Prostate gland (tissue), 2 donors: ENCODE measurements around the gene PER1. TPM values are rescaled to one million over a fixed set of nuclear protein-coding genes. Genes with fewer than 3 reads are reported as not detected.
A peak's percentile ranks its signal among the peaks of the same experiment; 100 is the strongest.

ENCODE experiments used
- DNase-seq: peaks from one replicate; pipeline ENCODE4 v3.0.0-alpha.2; 2019; ENCODE audit warnings: low spot score
- H3K27ac ChIP-seq, 2 donors: fragments of 200-600 bp; sonication (generic); 2 replicates each; pipeline ENCODE4 v1.5.1; 2017 to 2019
- H3K27me3 ChIP-seq: fragments of 200-600 bp; sonication (generic); replicated peaks from 2 replicates; pipeline ENCODE4 v1.5.1; 2019; ENCODE audit not compliant: insufficient read depth
- H3K36me3 ChIP-seq, 2 donors: fragments of 200-600 bp; sonication (generic); 1 replicate in 1 of 2; 2 replicates in 1 of 2; pipeline versions ENCODE4 v1.5.1 to v1.8.1; 2017 to 2019
- H3K4me1 ChIP-seq: fragments of 200-600 bp; sonication (generic); replicated peaks from 2 replicates; pipeline ENCODE4 v1.5.1; 2019
- H3K4me3 ChIP-seq, 2 donors: fragments of 200-600 bp; sonication (generic); 2 replicates each; pipeline ENCODE4 v1.5.1; 2017 to 2019
- H3K9me3 ChIP-seq: fragments of 200-600 bp; sonication (generic); 2 replicates; pipeline ENCODE4 v1.5.1; 2017
- POLR2A ChIP-seq: fragments of 450-650 bp; IDR thresholded peaks from one replicate; pipeline ENCODE4 v1.6.1; 2016; ENCODE audit warnings: antibody characterized with exemption, mild to moderate bottlenecking
- POLR2AphosphoS5 ChIP-seq: sonication (generic); formaldehyde crosslinking; IDR thresholded peaks from one replicate; pipeline ENCODE4 v1.6.1; 2017; ENCODE audit warnings: antibody characterized with exemption
- WGBS: methylation state at CpG from one replicate; pipeline ENCODE4 v1.1.5; 2018; 5-methylcytosine and 5-hydroxymethylcytosine counted together
- intact Hi-C: fragments of 100-400 bp; cut with DNase I; formaldehyde crosslinking; loops from one replicate; pipeline ENCODE4 v1.14.2; 2022
- total RNA-seq, 2 donors: library from RNA; depleted of rRNA; stranded (reverse); fragments of >200 nt; gene quantifications; one replicate each; pipeline ENCODE4 v1.1.0, GENCODE V29; 2016
- TF ChIP-seq, protein P1 (sequence below), 4 experiments: fragments of 200-600 bp in 2 of 4; fragments of 450-650 bp in 2 of 4; sonication (generic) in 2 of 4; IDR thresholded peaks; 1 replicate in 3 of 4; 2 replicates in 1 of 4; pipeline ENCODE4 v1.5.1; 2016 to 2019; ENCODE audit warnings: antibody characterized with exemption in 4 of 4, mild to moderate bottlenecking in 2 of 4, moderate library complexity in 2 of 4

The PER1 gene
- total RNA-seq, 2 donors from 2014 or later, result 119 to 142 TPM

DNA sequence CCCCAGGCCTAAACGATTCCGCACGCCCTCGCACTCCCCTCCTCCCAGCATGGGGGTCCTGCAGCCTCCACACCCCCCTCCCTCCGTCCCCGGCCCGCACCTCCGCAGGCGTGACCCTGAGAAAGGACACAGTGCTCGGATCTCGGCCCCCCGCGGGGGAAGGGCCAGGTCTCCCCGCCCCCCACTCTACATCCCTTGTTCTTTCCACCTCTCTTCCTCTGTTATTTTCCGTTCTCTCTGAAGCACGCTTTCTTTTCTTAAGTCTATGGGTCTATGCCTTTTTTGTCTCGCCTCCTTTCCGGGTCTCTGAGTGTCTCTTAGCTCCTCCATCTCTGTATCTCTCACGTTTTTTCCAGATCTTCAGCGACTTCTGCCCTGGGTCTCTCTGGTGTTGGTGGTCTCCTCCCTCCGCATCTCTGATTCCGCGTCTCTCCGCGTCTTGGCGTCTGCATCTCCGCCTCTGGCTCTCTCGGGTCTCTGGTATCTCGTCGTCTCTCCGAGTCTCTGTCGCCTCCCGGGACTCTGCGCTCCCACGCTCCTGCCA, 26.2 kb downstream of the PER1 start:
- peak; percentile 17 for DNase-seq
- H3K9me3 ChIP-seq, result no peaks in the 10 kb centered on the region
- H3K36me3 ChIP-seq, result no peaks in the 10 kb centered on the region
- peaks cover 4% of the 10 kb centered on the region for H3K4me1 ChIP-seq
- H3K4me3 ChIP-seq, result peak overlapping the region; percentile 51 to 65
- WGBS, result 1% methylated on average over 35 of the region's 35 CpGs
- intact Hi-C loops, result no loop called here
- H3K27ac ChIP-seq, result peak overlapping the region; percentile 84 to 87
- no peak for TF ChIP-seq POLR2A
- TF ChIP-seq, protein P1, sequence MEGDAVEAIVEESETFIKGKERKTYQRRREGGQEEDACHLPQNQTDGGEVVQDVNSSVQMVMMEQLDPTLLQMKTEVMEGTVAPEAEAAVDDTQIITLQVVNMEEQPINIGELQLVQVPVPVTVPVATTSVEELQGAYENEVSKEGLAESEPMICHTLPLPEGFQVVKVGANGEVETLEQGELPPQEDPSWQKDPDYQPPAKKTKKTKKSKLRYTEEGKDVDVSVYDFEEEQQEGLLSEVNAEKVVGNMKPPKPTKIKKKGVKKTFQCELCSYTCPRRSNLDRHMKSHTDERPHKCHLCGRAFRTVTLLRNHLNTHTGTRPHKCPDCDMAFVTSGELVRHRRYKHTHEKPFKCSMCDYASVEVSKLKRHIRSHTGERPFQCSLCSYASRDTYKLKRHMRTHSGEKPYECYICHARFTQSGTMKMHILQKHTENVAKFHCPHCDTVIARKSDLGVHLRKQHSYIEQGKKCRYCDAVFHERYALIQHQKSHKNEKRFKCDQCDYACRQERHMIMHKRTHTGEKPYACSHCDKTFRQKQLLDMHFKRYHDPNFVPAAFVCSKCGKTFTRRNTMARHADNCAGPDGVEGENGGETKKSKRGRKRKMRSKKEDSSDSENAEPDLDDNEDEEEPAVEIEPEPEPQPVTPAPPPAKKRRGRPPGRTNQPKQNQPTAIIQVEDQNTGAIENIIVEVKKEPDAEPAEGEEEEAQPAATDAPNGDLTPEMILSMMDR (IDR thresholded peaks at IDR 0.05), result no peak
- no peak for TF ChIP-seq POLR2AphosphoS5
- no peaks in the 10 kb centered on the region for H3K27me3 ChIP-seq

DNA sequence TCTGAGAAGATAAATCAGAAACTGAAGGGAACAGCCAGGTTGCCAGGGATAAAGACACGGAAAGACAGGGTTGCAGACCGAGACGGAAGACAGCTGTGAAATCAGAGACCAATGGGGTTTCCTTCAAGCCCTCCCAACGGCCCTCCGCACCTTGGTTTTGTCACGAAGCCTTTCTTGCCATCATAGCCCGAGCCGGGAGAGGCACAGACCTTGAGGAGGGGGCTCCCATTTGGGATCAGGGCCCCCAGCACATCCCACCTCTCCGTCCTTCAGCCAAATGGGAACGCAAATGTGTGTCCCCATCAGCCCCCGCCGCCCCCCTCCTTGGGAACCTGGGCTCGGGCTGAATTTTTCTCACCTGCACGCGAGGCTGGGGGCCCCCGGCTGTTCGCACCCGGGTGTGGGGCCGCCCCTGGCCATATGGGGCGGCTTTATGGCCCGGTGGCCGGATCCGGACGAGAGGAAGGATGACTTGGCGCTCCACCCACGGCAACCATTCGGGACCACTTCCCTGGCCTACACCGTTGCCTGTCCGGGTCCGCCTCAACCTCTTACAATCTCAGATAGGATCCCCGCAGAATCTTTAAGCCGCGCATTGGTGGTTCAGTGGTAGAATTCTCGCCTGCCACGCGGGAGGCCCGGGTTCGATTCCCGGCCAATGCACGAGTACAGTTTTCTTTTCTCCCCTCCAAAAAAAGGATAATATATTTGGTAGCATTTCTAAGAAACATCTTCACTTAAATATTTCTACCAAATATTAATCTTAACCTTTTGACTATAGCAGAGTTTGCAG, 26.9 kb downstream of the PER1 start:
- H3K4me1 ChIP-seq, result peaks cover 4% of the 10 kb centered on the region
- H3K27ac ChIP-seq, result peak overlapping the region; percentile 84 to 87
- peak; percentile 80 for DNase-seq
- intact Hi-C loops, result no loop called here
- TF ChIP-seq, protein P1 (IDR thresholded peaks at IDR 0.05), result no peak
- peak; percentile 84 for TF ChIP-seq POLR2AphosphoS5
- 1% methylated on average over 31 of the region's 40 CpGs for WGBS
- no peaks in the 10 kb centered on the region for H3K9me3 ChIP-seq
- H3K36me3 ChIP-seq, result no peaks in the 10 kb centered on the region
- no peaks in the 10 kb centered on the region for H3K27me3 ChIP-seq
- H3K4me3 ChIP-seq, result peak overlapping the region; percentile 51 to 65

DNA sequence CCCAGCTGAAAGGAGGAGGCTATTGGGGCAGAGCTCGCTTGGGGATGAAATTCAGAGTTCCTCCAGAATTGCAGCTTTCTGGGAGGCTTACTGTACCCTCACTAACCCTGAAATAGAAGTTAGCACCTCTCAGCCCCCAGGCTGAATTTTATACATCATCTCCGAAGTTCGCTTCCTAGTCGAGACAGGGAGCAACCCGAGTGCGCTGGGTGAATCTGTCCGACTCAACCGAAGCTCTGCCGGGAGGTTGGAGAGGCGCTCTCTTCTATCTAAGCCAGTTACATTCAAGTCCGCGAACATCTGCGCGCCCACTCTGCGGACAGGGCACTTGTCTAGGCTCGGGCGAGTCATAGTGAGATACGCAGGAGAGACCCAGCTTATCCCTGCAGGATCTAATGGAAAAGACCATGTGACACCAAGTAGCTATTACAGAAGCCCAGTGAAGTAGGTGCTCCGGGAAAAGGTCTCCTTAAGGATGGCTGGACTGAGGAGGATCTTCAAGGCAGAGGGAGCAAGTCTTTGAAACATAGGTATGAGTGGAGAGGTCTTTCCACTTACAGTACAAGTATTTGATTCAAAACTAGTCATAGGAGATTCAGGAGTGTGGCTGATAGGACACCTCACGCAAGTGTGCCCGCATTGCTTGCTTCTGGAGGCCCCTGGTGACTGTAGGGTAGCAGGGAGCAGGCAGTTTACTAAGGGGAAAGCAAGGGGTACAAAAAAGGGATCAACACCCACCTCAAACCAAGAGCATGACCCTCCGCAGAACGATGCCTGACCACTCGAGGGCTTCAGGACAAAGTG, 27.7 kb downstream of the PER1 start:
- TF ChIP-seq POLR2AphosphoS5, result no peak
- TF ChIP-seq, protein P1 (IDR thresholded peaks at IDR 0.05), result no peak
- TF ChIP-seq POLR2A, result no peak
- Histone ChIP-seq H3K4me1 (peaks cover 4% of the 10 kb centered on the region), H3K9me3 (no peaks in the 10 kb centered on the region), H3K27me3 (no peaks in the 10 kb centered on the region), H3K27ac (no peak overlapping the region), H3K4me3 (no peak overlapping the region), H3K36me3 (no peaks in the 10 kb centered on the region)
- WGBS, result 6% methylated on average over 24 of the region's 24 CpGs
- intact Hi-C loops, result loop anchor here (5.0 kb wide), 1 partner anchor 63 kb away; no protein-coding TSS in a partner anchor
- no peak for DNase-seq

DNA sequence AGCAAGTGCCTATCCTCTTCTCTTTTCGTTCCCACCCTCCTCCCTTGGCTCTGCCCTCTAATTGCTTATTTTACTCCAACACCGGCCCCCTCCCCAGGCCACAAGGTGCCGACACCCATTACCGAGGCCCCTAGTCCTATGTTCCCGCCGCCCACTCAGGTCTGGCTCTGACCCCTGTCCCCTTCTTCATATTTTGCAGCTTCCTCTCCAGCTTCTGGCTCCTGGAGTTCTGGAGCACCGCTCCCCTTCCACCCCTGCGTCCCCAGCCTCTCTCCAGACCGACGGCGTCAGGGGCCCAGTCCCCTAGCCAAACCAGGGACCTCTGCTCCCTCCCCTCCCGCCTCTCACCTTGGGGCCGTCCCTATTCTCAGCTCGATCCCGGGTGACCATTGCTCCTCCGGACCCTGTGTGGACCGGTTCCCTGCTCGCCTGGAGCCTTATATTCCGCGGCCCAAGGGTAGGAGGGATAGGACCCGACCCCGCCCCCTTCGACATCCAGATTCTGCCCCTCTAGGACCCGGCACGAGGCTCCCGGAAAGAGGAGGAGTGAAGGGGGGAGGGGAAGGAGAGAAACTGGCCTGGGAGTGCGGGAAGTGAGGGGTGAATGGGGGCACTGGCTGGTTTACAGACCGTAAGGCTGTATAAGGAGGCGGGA, 28.4 kb downstream of the PER1 start, which contains the start of gene HES7:
HES7 (minus strand) TSS at position 412 of the 655 bp plus-strand sequence; CDS start at position 390, 22 bp downstream.
- H3K27ac ChIP-seq, result no peak within 1 kb of the TSS
- 1% methylated on average over 29 of the region's 29 CpGs for whole genome bisulfite sequencing
- no peaks in the 10 kb centered on the region for H3K27me3 ChIP-seq
- TF ChIP-seq POLR2AphosphoS5 (no peak), POLR2A (no peak)
- TF ChIP-seq, protein P1 (IDR thresholded peaks at IDR 0.05), result no peak
- intact Hi-C loops, result loop anchor here (5.0 kb wide), 1 partner anchor 63 kb away; no protein-coding TSS in a partner anchor
- H3K9me3 ChIP-seq, result no peaks in the 10 kb centered on the region
- DNase-seq, result no peak
- no peaks in the 10 kb centered on the region for H3K36me3 ChIP-seq
- H3K4me3 ChIP-seq, result peak within 1 kb of the TSS; percentile 29 to 41
- peaks cover 4% of the 10 kb centered on the region for H3K4me1 ChIP-seq
